H1 (cell line): ENCODE results near the gene PANX2. TPM values are rescaled to one million over a fixed set of nuclear protein-coding genes. Genes with fewer than 3 reads are reported as not detected.

ENCODE experiments used
- CTCF ChIA-PET: fragments of 300-600 bp; sonication (Branson Sonifier 250); formaldehyde crosslinking; loops from one replicate; lab custom pipeline; 2021; ENCODE audit not compliant: partially characterized antibody; lab: Charles Lee
- POLR2A ChIA-PET: fragments of 300-600 bp; sonication (Branson Sonifier 250); formaldehyde crosslinking; loops from one replicate; lab custom pipeline; 2021; ENCODE audit warnings: inconsistent platforms; ENCODE audit not compliant: partially characterized antibody; lab: Charles Lee
- DNase-seq, 2 experiments: peaks; one replicate each; pipeline versions ENCODE4 v3.0.0 to v3.0.0-alpha.2; 2010 to 2022; ENCODE audit warnings: low spot score in 2 of 2, low read depth in 1 of 2, mixed read lengths in 1 of 2
- FAIRE-seq: peaks from 2 replicates; lab custom pipeline; 2011; peaks lifted over from hg19 to GRCh38; lab: Jason Lieb, UNC
- H2AFZ ChIP-seq: 2 replicates; pipeline ENCODE4 v1.8.1; 2012; ENCODE audit warnings: low read length, inconsistent platforms
- H2AK5ac ChIP-seq: 2 replicates; pipeline ENCODE4 v1.6.1; 2013; ENCODE audit warnings: low read depth, low read length
- H2BK120ac ChIP-seq: replicated peaks from 2 replicates; pipeline ENCODE3; 2013; ENCODE audit warnings: low read depth, low read length, inconsistent platforms
- H2BK12ac ChIP-seq: 2 replicates; pipeline ENCODE4 v1.6.1; 2013; ENCODE audit warnings: low read depth, low read length
- H2BK15ac ChIP-seq: 2 replicates; pipeline ENCODE4 v1.6.1; 2013; ENCODE audit warnings: low read length
- H2BK20ac ChIP-seq: 2 replicates; pipeline ENCODE4 v1.6.1; 2013; ENCODE audit warnings: low read length
- H2BK5ac ChIP-seq: 2 replicates; pipeline ENCODE4 v1.6.1; 2013; ENCODE audit warnings: low read depth, low read length
- H3K14ac ChIP-seq: 2 replicates; pipeline ENCODE4 v1.6.1; 2013; ENCODE audit warnings: inconsistent platforms; ENCODE audit not compliant: insufficient read length
- H3K18ac ChIP-seq: 2 replicates; pipeline ENCODE4 v1.6.1; 2013; ENCODE audit warnings: low read length; ENCODE audit errors: extremely low read depth
- H3K23ac ChIP-seq: 2 replicates; pipeline ENCODE4 v1.6.1; 2013; ENCODE audit warnings: inconsistent platforms; ENCODE audit not compliant: insufficient read length
- H3K23me2 ChIP-seq: 2 replicates; pipeline ENCODE4 v1.6.1; 2013; ENCODE audit warnings: low read depth, low read length
- H3K27ac ChIP-seq: 2 replicates; pipeline ENCODE4 v1.6.1; 2011; ENCODE audit warnings: low read depth, low read length, inconsistent platforms
- H3K27me3 ChIP-seq, 4 experiments: replicated peaks in 1 of 4; 1 replicate in 1 of 4; 2 replicates in 3 of 4; pipeline versions ENCODE4 v1.6.1 to v1.8.1; 2011 to 2013; ENCODE audit warnings: low read length in 3 of 4, mild to moderate bottlenecking in 3 of 4, inconsistent platforms in 2 of 4, mixed read lengths in 2 of 4, moderate library complexity in 1 of 4; ENCODE audit not compliant: control insufficient read depth in 3 of 4, insufficient read depth in 3 of 4; ENCODE audit errors: extremely low read depth in 1 of 4
- H3K36me3 ChIP-seq, 4 experiments: 2 replicates each; pipeline versions ENCODE4 v1.6.1 to v1.8.1; 2011 to 2013; ENCODE audit warnings: mild to moderate bottlenecking in 4 of 4, low read length in 3 of 4, moderate library complexity in 2 of 4, control low read depth in 1 of 4, inconsistent platforms in 1 of 4; ENCODE audit not compliant: insufficient read depth in 4 of 4, control insufficient read depth in 2 of 4
- H3K4ac ChIP-seq: replicated peaks from 2 replicates; pipeline ENCODE3; 2013; ENCODE audit warnings: low read length, low read depth, mixed read lengths, inconsistent platforms; ENCODE audit not compliant: insufficient read length
- H3K4me1 ChIP-seq, 4 experiments: replicated peaks in 1 of 4; 1 replicate in 1 of 4; 2 replicates in 3 of 4; pipeline versions ENCODE4 v1.6.1 to v1.8.1; 2011 to 2013; ENCODE audit warnings: low read length in 3 of 4, inconsistent platforms in 2 of 4, mixed read lengths in 1 of 4; ENCODE audit not compliant: insufficient read depth in 4 of 4, control insufficient read depth in 3 of 4
- H3K4me2 ChIP-seq, 2 experiments: 2 replicates each; pipeline versions ENCODE4 v1.6.1 to v1.8.1; 2011 to 2013; ENCODE audit warnings: low read depth in 2 of 2, low read length in 2 of 2, control low read depth in 1 of 2, inconsistent platforms in 1 of 2, mild to moderate bottlenecking in 1 of 2; ENCODE audit not compliant: insufficient read depth in 1 of 2
- H3K4me3 ChIP-seq, 4 experiments: fragments of 200-600, 300-600 bp in 1 of 4; sonication (generic), shearing (Covaris generic), sonication (Bioruptor Twin) in 1 of 4; 2 replicates each; pipeline versions ENCODE4 v1.5.1 to v1.8.1; 2011 to 2016; ENCODE audit warnings: low read length in 4 of 4, low read depth in 3 of 4, control low read depth in 2 of 4, inconsistent platforms in 2 of 4, mild to moderate bottlenecking in 2 of 4, mixed read lengths in 1 of 4, moderate library complexity in 1 of 4; ENCODE audit not compliant: insufficient read depth in 2 of 4; ENCODE audit errors: extremely low read depth in 1 of 4
- H3K56ac ChIP-seq: replicated peaks from 2 replicates; pipeline ENCODE3; 2013; ENCODE audit warnings: low read depth, mild to moderate bottlenecking, mixed read lengths, low read length, inconsistent platforms; ENCODE audit not compliant: insufficient read length
- H3K79me1 ChIP-seq: 2 replicates; pipeline ENCODE4 v1.6.1; 2013; ENCODE audit warnings: low read depth, low read length, control low read depth
- H3K79me2 ChIP-seq, 2 experiments: 2 replicates each; pipeline versions ENCODE4 v1.6.1 to v1.8.1; 2012 to 2013; ENCODE audit warnings: low read length in 2 of 2, mild to moderate bottlenecking in 2 of 2, inconsistent platforms in 1 of 2; ENCODE audit not compliant: insufficient read depth in 2 of 2, control insufficient read depth in 1 of 2
- H3K9ac ChIP-seq, 4 experiments: replicated peaks in 1 of 4; 1 replicate in 1 of 4; 2 replicates in 3 of 4; pipeline versions ENCODE4 v1.6.1 to v1.8.1; 2011 to 2013; ENCODE audit warnings: low read depth in 3 of 4, low read length in 3 of 4, control low read depth in 2 of 4, mild to moderate bottlenecking in 2 of 4, moderate library complexity in 2 of 4, inconsistent platforms in 1 of 4; ENCODE audit errors: extremely low read depth in 1 of 4
- H3K9me3 ChIP-seq, 2 experiments: 2 replicates each; pipeline versions ENCODE4 v1.6.1 to v1.8.1; 2012 to 2013; ENCODE audit warnings: mild to moderate bottlenecking in 2 of 2, moderate library complexity in 2 of 2, control low read depth in 1 of 2, inconsistent platforms in 1 of 2, low read depth in 1 of 2, low read length in 1 of 2, mixed read lengths in 1 of 2; ENCODE audit not compliant: insufficient read depth in 2 of 2
- H4K20me1 ChIP-seq, 2 experiments: replicated peaks in 1 of 2; 2 replicates each; pipeline versions ENCODE3 to v1.8.1; 2011 to 2013; ENCODE audit warnings: inconsistent platforms in 2 of 2, low read length in 2 of 2, mild to moderate bottlenecking in 1 of 2; ENCODE audit not compliant: insufficient read depth in 2 of 2, control insufficient read depth in 1 of 2
- H4K5ac ChIP-seq: 2 replicates; pipeline ENCODE4 v1.6.1; 2013; ENCODE audit warnings: low read length, low read depth, mixed read lengths, inconsistent platforms; ENCODE audit not compliant: insufficient read length
- H4K8ac ChIP-seq: 2 replicates; pipeline ENCODE4 v1.8.0; 2013; ENCODE audit warnings: mild to moderate bottlenecking, moderate library complexity, low read length, inconsistent platforms; ENCODE audit not compliant: insufficient read depth; ENCODE audit errors: extremely low read depth
- H4K91ac ChIP-seq: replicated peaks from 2 replicates; pipeline ENCODE3; 2013; ENCODE audit warnings: low read length, mixed read lengths, inconsistent platforms; ENCODE audit not compliant: insufficient read length
- ATF3 ChIP-seq: IDR thresholded peaks from 2 replicates; pipeline ENCODE4 v1.6.1; 2011; ENCODE audit warnings: low read depth, mild to moderate bottlenecking, low read length; ENCODE audit not compliant: insufficient read depth
- CREB1 ChIP-seq: IDR thresholded peaks from 2 replicates; pipeline ENCODE4 v1.6.1; 2012; ENCODE audit warnings: inconsistent platforms
- CTBP2 ChIP-seq: IDR thresholded peaks from 2 replicates; pipeline ENCODE4 v1.7.0; 2011; ENCODE audit warnings: borderline replicate concordance, mild to moderate bottlenecking, moderate library complexity, mixed read lengths, low read length; ENCODE audit not compliant: insufficient read depth, insufficient read length
- FOSL1 ChIP-seq: IDR thresholded peaks from 2 replicates; pipeline ENCODE4 v1.6.1; 2011; ENCODE audit warnings: mild to moderate bottlenecking, low read depth, low read length, moderate library complexity; ENCODE audit not compliant: insufficient read depth
- HDAC6 ChIP-seq: IDR thresholded peaks from one replicate; pipeline ENCODE4 v1.7.1; 2012; ENCODE audit warnings: low read depth, mild to moderate bottlenecking, inconsistent platforms, low read length, moderate library complexity
- WGBS, 2 experiments: shearing (Covaris generic) in 1 of 2; methylation state at CpG; one replicate each; pipeline versions ENCODE4 v1.1.6 to v1.1.7; 2013 to 2015; ENCODE audit warnings: low lambda C conversion rate in 2 of 2, mixed read lengths in 2 of 2, inconsistent platforms in 1 of 2, low coverage in 1 of 2, missing lambda C conversion rate in 1 of 2; ENCODE audit not compliant: insufficient replicate concordance in 2 of 2, insufficient coverage in 1 of 2, insufficient read length in 1 of 2; ENCODE audit errors: extremely low coverage in 1 of 2, missing lambda C conversion rate in 1 of 2; 5-methylcytosine and 5-hydroxymethylcytosine counted together
- polyA plus RNA-seq, 7 experiments: library from polyadenylated mRNA; depleted of rRNA in 3 of 7; stranded (reverse) in 5 of 7; unstranded in 2 of 7; fragments of >200 nt in 5 of 7; fragments of 200-250 nt in 2 of 7; gene quantifications; 1 replicate in 5 of 7; 2 replicates in 1 of 7; 4 replicates in 1 of 7; pipeline versions ENCODE4 v1.2.1 to v1.2.3, GENCODE V29; 2011 to 2013; ENCODE audit warnings: missing spikeins in 2 of 7, mixed read lengths in 2 of 7
- total RNA-seq: library from RNA; stranded (reverse); fragmentation: NEBNext Ultra II Directional; extraction: Animal tissue kit (Norgen Biotek cat#: 25700); gene quantifications from 2 replicates; pipeline ENCODE4 v1.2.1, GENCODE V29; 2021

PANX2 gene
- total and polyA plus RNA-seq, 2 of the 8 experiments (the other 6 are each of a cell fraction or from before 2014, with no cell fraction given) = 3.5 to 5.0 TPM

GRCh38 chr22:50225200-50225969, 54.9 kb downstream of the PANX2 start:
- Histone ChIP-seq H4K91ac (no peak overlapping the region), H3K4me2 (no peak overlapping the region), H2AFZ (no peak overlapping the region), H2BK120ac (no peak overlapping the region), H3K79me2 (no peaks in the 10 kb centered on the region), H2AK5ac (no peak overlapping the region), H3K56ac (no peak overlapping the region), H2BK15ac (no peak overlapping the region), H4K8ac (no peak overlapping the region), H3K9ac (no peak overlapping the region), H3K9me3 (no peaks in the 10 kb centered on the region; a peak in 1 of 4 replicates), H3K27ac (no peak overlapping the region), H2BK5ac (no peak overlapping the region), H3K18ac (no peak overlapping the region), H2BK20ac (no peak overlapping the region), H3K23me2 (no peaks in the 10 kb centered on the region), H3K23ac (no peak overlapping the region), H3K14ac (no peak overlapping the region), H3K27me3 (no peaks in the 10 kb centered on the region), H3K79me1 (0 out of 2 replicates have a peak, but pooled peaks cover 4% of the 10 kb centered on the region), H3K4me1 (no peaks in the 10 kb centered on the region), H4K5ac (no peak overlapping the region), H3K36me3 (peaks cover 3 to 19% (median 10%) of the 10 kb centered on the region in 4 experiments), H2BK12ac (no peak overlapping the region), H3K4me3 (no peak overlapping the region), H3K4ac (no peak overlapping the region), H4K20me1 (peaks cover 0 to 18% of the 10 kb centered on the region in 2 experiments)
- DNase-seq (no peak), FAIRE-seq (no peak)
- POLR2A ChIA-PET = interaction anchor here (2.1 kb wide), 1 partner anchor 9 kb away, joined by 5 read pairs; no protein-coding TSS in a partner anchor
- CTCF ChIA-PET = interaction anchor here (1.6 to 9.2 kb wide), 2 partner anchors 15 to 19 kb away, joined by 3 to 77 read pairs; no protein-coding TSS in a partner anchor
- 88% methylated on average over 18 of the region's 24 CpGs; no CpG with 5 or more reads in 1 of the 2 experiments for WGBS, 2 experiments
- TF ChIP-seq HDAC6 (no peak), CTBP2 (no peak), ATF3 (no peak), FOSL1 (no peak), CREB1 (no peak)
